Astrocyte (in vitro differentiated cells and primary cell): ENCODE data around the gene NLGN3.

ENCODE experiments used
- CTCF ChIP-seq: IDR thresholded peaks from 2 replicates; pipeline ENCODE4 v1.5.1; 2011; ENCODE audit warnings: low read depth, mild to moderate bottlenecking, inconsistent platforms, low read length, moderate library complexity; ENCODE audit not compliant: insufficient read depth
- EZH2 ChIP-seq: IDR thresholded peaks from 2 replicates; pipeline ENCODE4 v1.6.1; 2012; ENCODE audit warnings: mild to moderate bottlenecking, low read length, inconsistent platforms; ENCODE audit not compliant: insufficient read depth

DNA sequence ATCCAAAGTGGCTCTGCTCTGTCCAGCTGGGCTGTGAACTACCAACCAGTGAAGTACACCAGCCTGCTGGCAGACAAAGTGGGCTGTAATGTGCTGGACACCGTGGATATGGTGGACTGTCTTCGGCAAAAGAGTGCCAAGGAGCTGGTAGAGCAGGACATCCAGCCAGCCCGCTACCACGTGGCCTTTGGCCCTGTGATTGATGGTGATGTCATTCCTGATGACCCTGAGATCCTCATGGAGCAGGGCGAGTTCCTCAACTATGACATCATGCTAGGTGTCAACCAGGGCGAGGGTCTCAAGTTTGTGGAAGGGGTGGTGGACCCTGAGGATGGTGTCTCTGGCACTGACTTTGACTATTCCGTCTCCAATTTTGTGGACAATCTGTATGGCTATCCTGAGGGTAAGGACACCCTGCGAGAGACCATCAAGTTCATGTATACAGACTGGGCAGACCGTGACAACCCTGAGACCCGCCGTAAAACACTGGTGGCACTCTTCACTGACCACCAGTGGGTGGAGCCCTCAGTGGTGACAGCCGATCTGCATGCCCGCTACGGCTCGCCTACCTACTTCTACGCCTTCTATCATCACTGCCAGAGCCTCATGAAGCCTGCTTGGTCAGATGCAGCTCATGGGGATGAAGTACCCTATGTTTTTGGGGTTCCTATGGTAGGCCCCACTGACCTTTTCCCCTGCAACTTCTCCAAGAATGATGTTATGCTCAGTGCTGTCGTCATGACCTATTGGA, 22.6 kb downstream of the NLGN3 start:
- TF ChIP-seq CTCF (no peak), EZH2 (no peak)
